ENCODE data around the gene SFMBT2.
"Not testable (repeated sequence)": the region's sequence is repeated elsewhere in the genome, so short reads cannot be mapped to it uniquely, and the experiment has no call there.

Gene SFMBT2

GRCh38 chr10:7315906-7316305 is 94.9 kb downstream of the SFMBT2 start:
- Histone ChIP-seq H3K9me3 (no peaks in the 10 kb centered on the region), H3K4me1 (peaks cover 12% of the 10 kb centered on the region), H3K36me3 (replicated peaks) (no peaks in the 10 kb centered on the region), H3K27me3 (ENCODE audit: low read depth) (no peaks in the 10 kb centered on the region), H3K4me3 (no peak overlapping the region)
- DNase-seq (ENCODE audit: low spot score in 2 of 2), result no peak
- in situ Hi-C loops (cut with MboI; ENCODE audit: low sequenced_read_pairs), result no loop called here

GRCh38 chr10:7314170-7314569 is 96.7 kb downstream of the SFMBT2 start:
- DNase-seq (ENCODE audit: low spot score in 2 of 2), result no peak
- no peaks in the 10 kb centered on the region for H3K27me3 ChIP-seq (ENCODE audit: low read depth)
- in situ Hi-C loops (cut with MboI; ENCODE audit: low sequenced_read_pairs), result no loop called here
- peaks cover 12% of the 10 kb centered on the region for H3K4me1 ChIP-seq
- H3K4me3 ChIP-seq, result no peak overlapping the region
- H3K9me3 ChIP-seq, result no peaks in the 10 kb centered on the region
- no peaks in the 10 kb centered on the region for H3K36me3 ChIP-seq (replicated peaks)

- Histone ChIP-seq H3K4me3 (no peak overlapping the region), H3K36me3 (replicated peaks) (no peaks in the 10 kb centered on the region), H3K27me3 (ENCODE audit: low read depth) (no peaks in the 10 kb centered on the region), H3K4me1 (peaks cover 12% of the 10 kb centered on the region), H3K9me3 (no peaks in the 10 kb centered on the region)
- DNase-seq (ENCODE audit: low spot score in 2 of 2), result no peak
- in situ Hi-C loops (cut with MboI; ENCODE audit: low sequenced_read_pairs), result no loop called here
These were observed 98.4 kb downstream of the SFMBT2 start for GRCh38 chr10:7312488-7312857.

GRCh38 chr10:7311850-7312487 is 98.9 kb downstream of the SFMBT2 start:
- in situ Hi-C loops (cut with MboI; ENCODE audit: low sequenced_read_pairs); H3K4me3 ChIP-seq; H3K36me3 ChIP-seq (replicated peaks); H3K9me3 ChIP-seq; H3K27me3 ChIP-seq (ENCODE audit: low read depth); DNase-seq (ENCODE audit: low spot score in 2 of 2): not testable (repeated sequence)
- peaks cover 12% of the 10 kb centered on the region for H3K4me1 ChIP-seq

- Histone ChIP-seq H3K9me3 (no peaks in the 10 kb centered on the region), H3K27me3 (ENCODE audit: low read depth) (no peaks in the 10 kb centered on the region), H3K36me3 (replicated peaks) (no peaks in the 10 kb centered on the region), H3K4me3 (no peak overlapping the region), H3K4me1 (peaks cover 12% of the 10 kb centered on the region)
- no peak for DNase-seq (ENCODE audit: low spot score in 2 of 2)
- in situ Hi-C loops (cut with MboI; ENCODE audit: low sequenced_read_pairs), result no loop called here
These were observed 99.5 kb downstream of the SFMBT2 start for GRCh38 chr10:7311218-7311849.

- DNase-seq (ENCODE audit: low spot score in 2 of 2), result no peak
- H3K4me1 ChIP-seq, result peaks cover 12% of the 10 kb centered on the region
These were observed 100.8 kb downstream of the SFMBT2 start for GRCh38 chr10:7310076-7310475.

GRCh38 chr10:7308826-7309225 is 102.0 kb downstream of the SFMBT2 start:
- no peaks in the 10 kb centered on the region for H3K36me3 ChIP-seq (replicated peaks)
- H3K4me1 ChIP-seq, result peaks cover 12% of the 10 kb centered on the region
- in situ Hi-C loops (cut with MboI; ENCODE audit: low sequenced_read_pairs), result no loop called here

More at GRCh38 chr10:7310076-7310475, 100.8 kb downstream of the SFMBT2 start:
- Histone ChIP-seq H3K36me3 (replicated peaks) (no peaks in the 10 kb centered on the region), H3K4me3 (no peak overlapping the region), H3K9me3 (no peaks in the 10 kb centered on the region), H3K27me3 (ENCODE audit: low read depth) (no peaks in the 10 kb centered on the region)
- in situ Hi-C loops (cut with MboI; ENCODE audit: low sequenced_read_pairs), result no loop called here

GRCh38 chr10:7306616-7307015 is 104.2 kb downstream of the SFMBT2 start:
- Histone ChIP-seq H3K4me3 (no peak overlapping the region), H3K4me1 (peaks cover 18% of the 10 kb centered on the region), H3K9me3 (no peaks in the 10 kb centered on the region), H3K27me3 (ENCODE audit: low read depth) (no peaks in the 10 kb centered on the region), H3K36me3 (replicated peaks) (no peaks in the 10 kb centered on the region)
- in situ Hi-C loops (cut with MboI; ENCODE audit: low sequenced_read_pairs), result no loop called here
- DNase-seq (ENCODE audit: low spot score in 2 of 2), result no peak

More at GRCh38 chr10:7308826-7309225, 102.0 kb downstream of the SFMBT2 start:
- Histone ChIP-seq H3K9me3 (no peaks in the 10 kb centered on the region), H3K27me3 (ENCODE audit: low read depth) (no peaks in the 10 kb centered on the region), H3K4me3 (no peak overlapping the region)
- DNase-seq (ENCODE audit: low spot score in 2 of 2), result no peak

- no peak overlapping the region for H3K4me3 ChIP-seq
- DNase-seq (ENCODE audit: low spot score in 2 of 2), result no peak
- H3K9me3 ChIP-seq, result no peaks in the 10 kb centered on the region
- H3K27me3 ChIP-seq (ENCODE audit: low read depth), result no peaks in the 10 kb centered on the region
- peaks cover 13% of the 10 kb centered on the region for H3K4me1 ChIP-seq
- in situ Hi-C loops (cut with MboI; ENCODE audit: low sequenced_read_pairs), result no loop called here
- H3K36me3 ChIP-seq (replicated peaks), result no peaks in the 10 kb centered on the region
These were observed 104.7 kb downstream of the SFMBT2 start for GRCh38 chr10:7306147-7306546.

GRCh38 chr10:7305053-7305452 is 105.8 kb downstream of the SFMBT2 start:
- H3K4me1 ChIP-seq, result peaks cover 11% of the 10 kb centered on the region
- DNase-seq (ENCODE audit: low spot score in 2 of 2), result no peak
- H3K36me3 ChIP-seq (replicated peaks), result no peaks in the 10 kb centered on the region
- in situ Hi-C loops (cut with MboI; ENCODE audit: low sequenced_read_pairs), result no loop called here
- H3K9me3 ChIP-seq, result no peaks in the 10 kb centered on the region
- no peaks in the 10 kb centered on the region for H3K27me3 ChIP-seq (ENCODE audit: low read depth)
- no peak overlapping the region for H3K4me3 ChIP-seq

- Histone ChIP-seq H3K4me1 (peaks cover 11% of the 10 kb centered on the region), H3K4me3 (no peak overlapping the region), H3K36me3 (replicated peaks) (no peaks in the 10 kb centered on the region), H3K9me3 (no peaks in the 10 kb centered on the region), H3K27me3 (ENCODE audit: low read depth) (no peaks in the 10 kb centered on the region)
- no peak for DNase-seq (ENCODE audit: low spot score in 2 of 2)
- in situ Hi-C loops (cut with MboI; ENCODE audit: low sequenced_read_pairs), result no loop called here
These were observed 106.7 kb downstream of the SFMBT2 start for GRCh38 chr10:7304110-7304509.

GRCh38 chr10:7302930-7303557 is 107.8 kb downstream of the SFMBT2 start:
- H3K27me3 ChIP-seq (ENCODE audit: low read depth), result no peaks in the 10 kb centered on the region
- peaks cover 11% of the 10 kb centered on the region for H3K4me1 ChIP-seq
- no peaks in the 10 kb centered on the region for H3K9me3 ChIP-seq
- DNase-seq (ENCODE audit: low spot score in 2 of 2), result no peak
- in situ Hi-C loops (cut with MboI; ENCODE audit: low sequenced_read_pairs), result no loop called here
- H3K4me3 ChIP-seq, result no peak overlapping the region
- H3K36me3 ChIP-seq (replicated peaks), result no peaks in the 10 kb centered on the region

GRCh38 chr10:7302392-7302906 is 108.4 kb downstream of the SFMBT2 start:
- Histone ChIP-seq H3K36me3 (replicated peaks) (no peaks in the 10 kb centered on the region), H3K4me1 (peaks cover 11% of the 10 kb centered on the region), H3K27me3 (ENCODE audit: low read depth) (no peaks in the 10 kb centered on the region), H3K9me3 (no peaks in the 10 kb centered on the region), H3K4me3 (no peak overlapping the region)
- DNase-seq (ENCODE audit: low spot score in 2 of 2), result peak; percentile 20 to 27
- in situ Hi-C loops (cut with MboI; ENCODE audit: low sequenced_read_pairs), result no loop called here

Measured in HAP-1 (cell line).